GM19324 (cell line): ENCODE measurements around the gene LINGO3.
"Not testable (repeated sequence)": the region's sequence is repeated elsewhere in the genome, so short reads cannot be mapped to it uniquely, and the experiment has no call there.

Source experiments
- ATAC-seq: cut with Tn5 transposase; IDR thresholded peaks from one replicate; pipeline ENCODE4 v1.9.1; 2021; ENCODE audit warnings: mild to moderate bottlenecking, moderate library complexity; ENCODE audit not compliant: unreplicated experiment, low FRiP score

LINGO3 gene

DNA sequence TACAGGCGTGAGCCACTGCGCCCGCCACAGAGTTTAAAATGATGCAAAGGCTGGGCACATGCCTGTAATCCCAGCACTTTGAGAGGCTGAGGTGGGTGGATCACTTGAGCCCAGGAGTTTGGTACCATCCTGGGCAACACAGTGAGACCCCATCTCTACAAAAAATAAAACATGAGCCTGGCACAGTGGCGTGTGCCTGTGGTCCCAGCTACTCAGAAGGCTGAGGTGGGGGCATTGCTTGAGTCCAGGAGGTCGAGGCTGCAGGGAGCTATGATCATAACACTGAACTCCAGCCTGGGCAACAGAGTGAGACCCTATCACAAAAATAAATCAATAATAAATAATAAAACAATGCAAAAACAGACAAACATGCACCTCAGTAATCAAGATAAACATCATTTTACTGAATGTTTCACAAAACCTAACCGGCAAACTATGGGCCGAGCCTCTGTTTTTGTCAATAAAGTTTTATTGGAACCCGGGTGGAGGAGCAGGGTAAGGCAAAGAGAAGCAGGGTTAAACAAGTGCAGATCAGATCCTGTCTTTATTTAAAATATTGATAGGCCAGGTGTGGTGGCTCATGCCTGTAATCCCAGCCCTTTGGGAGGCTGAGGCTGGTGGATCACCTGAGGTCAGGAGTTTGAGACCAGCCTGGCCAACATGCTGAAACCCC, 24.0 kb downstream of the LINGO3 start:
- no peak for ATAC-seq

DNA sequence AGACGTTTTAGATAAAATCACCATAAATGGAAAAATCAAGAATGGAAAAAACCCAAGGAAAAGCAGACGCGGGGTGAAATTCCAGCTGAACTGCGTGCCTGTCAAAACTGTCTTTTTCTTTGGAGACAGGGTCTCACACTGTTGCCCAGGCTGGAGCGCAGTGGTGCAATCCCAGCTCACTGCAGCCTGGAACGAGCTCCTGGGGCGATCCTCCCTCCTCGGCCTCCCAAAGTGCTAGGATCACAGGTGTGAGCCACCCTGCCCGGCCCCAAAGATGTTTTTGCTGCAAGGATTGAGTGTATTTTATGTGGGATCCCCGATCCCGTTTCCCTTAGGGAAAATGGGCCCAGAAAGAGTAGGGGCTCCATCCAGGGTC, 25.1 kb downstream of the LINGO3 start:
- ATAC-seq = no peak

DNA sequence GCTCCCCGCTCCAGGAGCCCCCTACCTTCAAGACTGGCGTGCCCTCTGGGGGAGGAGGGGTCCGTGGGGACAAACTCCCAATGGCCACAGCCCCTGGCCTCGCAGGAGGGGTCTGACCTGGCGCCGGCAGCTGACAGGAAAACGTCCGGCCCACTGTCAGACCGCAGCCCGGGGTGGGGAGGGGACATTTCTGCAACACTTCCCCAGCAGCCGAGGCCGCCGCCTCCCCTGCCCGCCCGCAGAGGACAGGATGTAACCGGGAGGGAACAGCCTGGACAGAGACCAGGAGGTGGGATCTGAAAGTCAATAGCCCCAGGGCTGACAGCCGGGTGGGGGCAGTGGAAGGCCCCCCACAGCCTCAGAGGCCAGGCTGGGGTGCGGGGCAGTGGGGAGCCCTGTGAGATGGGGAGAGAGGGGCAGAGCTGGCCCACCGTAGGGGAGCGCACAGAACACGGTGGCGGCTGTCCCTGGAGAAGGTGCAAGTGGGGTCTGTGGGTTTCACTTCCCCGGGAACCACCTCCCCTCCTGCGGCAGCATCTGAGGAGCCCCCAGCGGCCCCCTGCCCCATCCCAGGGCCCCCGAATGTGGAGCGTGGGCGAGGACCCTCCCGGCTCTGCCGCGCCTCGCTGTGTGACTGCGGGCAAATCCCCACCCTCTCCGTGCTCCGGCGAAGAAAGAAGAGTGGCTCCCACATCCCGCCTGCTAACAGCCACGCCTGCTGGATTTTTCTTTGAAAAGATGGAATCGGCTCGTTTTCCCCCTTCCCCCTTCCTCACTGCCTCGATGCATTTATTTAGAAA, 25.7 kb downstream of the LINGO3 start, which contains the start of gene PEAK3:
PEAK3 (minus strand) TSS at position 114 of the 800 bp plus-strand sequence. CDS start 1,244 bp downstream, outside the sequence.
- no peak for ATAC-seq

DNA sequence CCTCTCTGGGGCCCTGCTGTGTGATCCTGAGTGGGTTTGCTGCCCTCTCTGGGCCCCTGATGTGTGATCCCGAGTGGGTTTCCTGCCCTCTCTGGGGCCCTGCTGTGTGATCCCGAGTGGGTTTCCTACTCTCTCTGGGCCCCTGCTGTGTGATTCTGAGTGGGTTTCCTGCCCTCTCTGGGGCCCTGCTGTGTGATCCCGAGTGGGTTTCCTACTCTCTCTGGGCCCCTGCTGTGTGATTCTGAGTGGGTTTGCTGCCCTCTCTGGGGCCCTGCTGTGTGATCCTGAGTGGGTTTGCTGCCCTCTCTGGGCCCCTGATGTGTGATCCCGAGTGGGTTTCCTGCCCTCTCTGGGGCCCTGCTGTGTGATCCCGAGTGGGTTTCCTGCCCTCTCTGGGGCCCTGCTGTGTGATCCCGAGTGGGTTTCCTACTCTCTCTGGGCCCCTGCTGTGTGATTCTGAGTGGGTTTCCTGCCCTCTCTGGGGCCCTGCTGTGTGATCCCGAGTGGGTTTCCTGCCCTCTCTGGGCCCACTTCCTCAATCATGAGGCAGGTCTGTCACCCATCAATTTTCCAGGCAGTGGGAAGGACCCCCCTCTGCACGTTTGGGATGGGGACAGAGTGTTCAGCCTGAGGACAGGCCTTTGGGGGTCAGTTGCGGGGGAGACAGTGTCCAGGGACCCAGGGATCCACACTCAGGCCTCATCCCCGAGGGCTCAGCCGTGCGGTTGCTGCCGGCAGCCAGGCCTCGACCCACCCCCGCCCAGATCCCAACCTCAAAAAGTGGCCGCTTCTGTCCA, 26.5 kb downstream of the LINGO3 start:
- not testable (repeated sequence) for ATAC-seq

DNA sequence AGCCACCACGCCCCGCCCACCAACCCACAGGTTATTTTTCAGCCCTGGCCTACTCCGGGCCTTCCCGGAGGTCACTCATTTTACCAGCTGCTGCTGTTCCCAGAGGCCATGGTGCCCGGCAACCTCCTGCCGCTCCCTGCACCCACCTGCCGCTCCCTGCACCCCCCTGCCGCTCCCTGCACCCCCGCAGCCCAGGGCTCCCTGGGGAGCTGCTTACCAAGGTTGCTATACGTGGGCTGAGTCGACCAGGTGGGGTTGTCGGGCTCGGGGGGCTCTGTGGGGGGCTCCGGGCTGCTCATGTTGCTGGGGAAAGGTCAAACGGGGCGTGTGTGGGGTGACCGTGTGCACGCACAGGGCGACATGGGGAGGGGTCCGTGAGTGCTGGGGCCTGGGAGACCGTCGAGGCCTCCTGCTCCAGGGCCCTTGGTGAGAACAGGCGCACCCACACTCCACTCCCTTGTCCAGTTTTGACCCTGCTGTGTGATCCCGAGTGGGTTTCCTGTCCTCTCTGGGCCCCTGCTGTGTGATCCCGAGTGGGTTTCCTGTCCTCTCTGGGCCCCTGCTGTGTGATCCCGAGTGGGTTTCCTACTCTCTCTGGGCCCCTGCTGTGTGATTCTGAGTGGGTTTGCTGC, 27.2 kb downstream of the LINGO3 start:
- ATAC-seq = no peak

DNA sequence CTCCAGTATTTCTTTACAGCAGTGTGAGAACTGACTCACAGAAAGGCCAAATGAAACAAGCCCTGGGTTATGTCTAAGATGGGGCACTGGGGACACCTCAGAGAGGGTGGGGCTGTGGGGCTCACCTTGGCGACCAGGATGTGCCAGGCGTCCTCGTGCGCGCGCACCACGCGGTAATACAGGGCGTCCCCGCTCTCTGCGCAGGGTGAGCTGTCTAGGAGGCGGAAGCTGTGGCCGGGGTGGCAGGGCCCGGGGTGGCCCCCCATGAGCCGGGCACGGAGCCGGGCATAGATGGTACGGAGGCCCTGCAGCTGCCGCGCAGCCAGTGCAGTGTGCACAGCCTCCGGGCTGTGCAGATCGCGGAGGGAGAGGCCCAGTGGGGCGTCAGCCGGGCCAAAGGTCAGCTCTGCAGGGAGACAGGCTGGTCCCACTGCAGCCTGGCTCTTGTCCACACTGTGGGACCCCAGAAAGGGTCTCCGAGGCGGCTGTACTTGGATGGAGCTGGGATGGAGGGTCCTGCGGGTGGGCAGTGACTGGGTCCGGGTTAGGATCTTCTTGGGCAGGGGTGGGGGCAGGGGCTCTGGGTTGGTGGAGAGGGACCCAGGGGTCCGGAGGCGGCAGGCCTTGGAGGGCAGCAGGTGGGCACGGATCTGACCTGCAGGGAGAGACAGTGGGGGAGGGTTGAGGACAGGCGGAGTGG, 29.3 kb downstream of the LINGO3 start:
- no peak for ATAC-seq

DNA sequence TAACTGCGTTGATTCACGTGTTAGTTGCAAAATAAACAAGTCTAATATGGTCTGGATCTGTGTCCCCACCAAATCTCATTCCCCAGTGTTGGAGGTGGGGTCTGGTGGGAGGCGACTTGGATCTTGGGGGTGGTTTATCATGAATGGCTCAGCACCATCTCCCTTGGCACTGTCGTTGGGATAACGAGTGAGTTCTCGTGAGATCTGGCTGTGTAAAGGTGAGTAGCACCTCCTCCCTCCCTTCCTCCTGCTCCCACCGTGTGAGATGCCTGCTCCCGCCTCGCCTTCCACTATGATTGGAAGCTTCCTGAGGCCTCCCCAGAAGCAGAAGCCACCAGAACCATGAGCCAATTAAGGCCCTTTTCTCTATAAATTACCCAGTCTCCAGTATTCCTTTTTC, 30.8 kb downstream of the LINGO3 start:
- no peak for ATAC-seq

DNA sequence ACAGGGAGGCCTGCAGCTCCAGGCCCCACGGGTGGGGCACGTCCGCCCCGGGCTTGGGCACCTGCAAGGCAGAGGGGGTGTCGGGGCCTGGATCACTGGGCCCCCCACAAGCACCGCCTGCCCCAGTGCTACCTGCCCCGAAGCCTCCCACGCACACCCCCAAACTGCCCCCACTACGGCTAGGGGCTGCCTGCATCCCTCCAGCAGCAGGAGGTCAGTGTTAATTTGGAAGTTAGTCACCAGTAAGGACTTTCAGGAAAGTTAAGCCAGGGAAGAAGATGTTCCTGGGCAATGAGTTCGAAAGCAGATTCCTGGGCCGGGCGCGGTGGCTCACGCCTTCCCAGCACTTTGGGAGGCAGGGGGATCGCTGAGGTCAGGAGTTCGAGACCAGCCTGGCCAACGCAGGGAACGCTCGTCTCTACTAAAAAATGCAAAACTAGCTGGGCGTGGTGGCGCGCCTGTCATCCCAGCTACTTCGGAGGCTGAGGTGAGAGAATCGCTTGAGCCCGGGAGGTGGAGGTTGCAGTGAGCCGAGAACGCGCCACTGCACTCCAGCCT, 31.4 kb downstream of the LINGO3 start:
- ATAC-seq = no peak

DNA sequence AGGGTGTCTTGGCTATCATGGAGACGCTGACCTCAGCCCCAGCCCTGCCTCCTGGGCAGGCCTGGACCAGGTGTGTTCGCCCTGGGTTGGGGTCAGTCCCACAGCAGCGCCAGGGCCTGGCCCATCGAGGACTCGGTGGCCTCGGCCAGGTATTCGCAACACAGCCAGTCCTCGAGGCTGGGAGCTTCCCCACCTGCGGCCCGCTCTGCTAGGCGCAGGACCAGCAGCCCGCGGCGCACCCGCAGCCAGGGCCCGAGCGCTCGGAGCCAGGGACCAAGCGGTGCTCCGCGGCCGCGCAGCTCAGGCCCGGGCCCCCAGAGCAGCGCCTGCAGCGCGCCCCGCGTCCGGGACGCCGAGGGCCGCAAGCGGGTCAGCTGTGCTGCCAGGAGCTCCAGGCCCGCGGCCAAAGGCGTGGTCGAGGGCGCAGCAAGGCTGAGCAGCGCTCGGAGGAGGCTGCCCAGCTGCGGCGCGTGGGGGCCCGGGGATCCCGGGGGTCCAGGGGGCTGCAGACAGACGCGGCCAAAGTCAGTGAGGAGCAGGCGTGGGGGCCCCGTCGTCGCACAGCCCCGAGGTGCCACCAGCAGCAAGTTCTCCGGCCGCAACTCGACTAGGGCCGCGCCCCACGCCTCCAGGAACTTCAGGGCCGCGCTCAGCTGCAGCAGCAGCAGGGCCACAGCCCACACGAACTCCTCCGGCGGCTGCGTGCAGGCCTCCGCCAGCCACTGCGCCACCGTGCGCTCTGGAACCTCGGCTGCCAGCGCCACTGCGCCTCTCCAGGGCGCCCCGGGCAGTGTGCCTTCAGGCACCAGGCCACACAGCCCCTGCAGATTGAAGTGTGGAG, 32.1 kb downstream of the LINGO3 start:
- no peak for ATAC-seq

DNA sequence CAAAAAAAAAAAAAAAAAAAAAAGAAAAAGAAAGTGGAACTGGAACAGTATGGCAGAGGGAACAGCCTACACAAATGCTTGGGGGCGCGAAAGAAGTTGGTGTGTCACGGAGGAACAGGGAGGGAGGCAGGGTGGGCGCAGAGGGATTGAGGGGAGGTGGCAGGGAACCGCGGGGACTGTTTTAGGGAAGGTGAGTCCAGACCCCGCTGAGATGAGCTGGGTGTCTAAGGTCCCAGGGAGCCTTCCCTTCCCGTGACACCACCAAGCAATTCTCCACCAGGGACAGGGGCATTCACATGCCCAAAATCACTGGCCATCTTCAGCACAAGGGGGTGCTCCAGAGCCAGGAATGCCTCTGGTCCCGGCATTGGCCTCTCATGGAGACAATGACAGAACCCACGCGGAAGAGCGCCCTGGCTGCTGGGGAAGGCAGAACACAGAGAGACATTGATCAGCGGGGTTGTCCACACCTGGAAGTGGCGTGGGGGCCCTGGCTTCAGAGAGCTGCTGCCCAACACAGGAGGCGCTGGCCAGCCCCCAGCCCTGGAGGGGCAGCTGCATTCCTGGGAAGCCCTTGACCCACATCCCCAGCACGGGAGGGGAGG, 32.9 kb downstream of the LINGO3 start:
- no peak for ATAC-seq

DNA sequence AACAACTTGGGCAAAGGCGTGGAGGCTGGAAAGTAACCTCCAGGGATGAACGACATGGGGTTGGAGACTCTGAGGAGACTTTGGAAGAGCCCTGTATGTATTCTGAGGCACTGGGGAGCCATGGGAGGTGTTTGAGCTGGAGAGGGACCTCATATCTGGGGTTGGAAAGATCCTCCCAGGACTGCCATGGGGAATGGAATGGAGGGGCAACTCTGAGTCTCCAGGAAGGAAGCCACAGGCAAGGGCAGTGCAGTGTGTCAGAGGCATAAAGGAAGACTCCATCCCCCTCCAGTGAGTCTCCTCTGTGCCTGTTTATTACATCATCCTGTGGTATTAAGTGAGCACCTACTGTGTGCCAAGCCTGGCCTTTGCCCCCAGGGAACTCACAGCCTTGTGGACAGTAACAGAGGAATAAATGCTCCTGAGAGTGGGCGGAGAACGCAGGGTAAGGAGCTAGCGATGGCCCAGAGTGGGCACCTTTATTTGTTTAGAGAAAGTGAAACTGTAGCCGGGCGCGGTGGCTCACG, 33.7 kb downstream of the LINGO3 start:
- ATAC-seq = no peak

DNA sequence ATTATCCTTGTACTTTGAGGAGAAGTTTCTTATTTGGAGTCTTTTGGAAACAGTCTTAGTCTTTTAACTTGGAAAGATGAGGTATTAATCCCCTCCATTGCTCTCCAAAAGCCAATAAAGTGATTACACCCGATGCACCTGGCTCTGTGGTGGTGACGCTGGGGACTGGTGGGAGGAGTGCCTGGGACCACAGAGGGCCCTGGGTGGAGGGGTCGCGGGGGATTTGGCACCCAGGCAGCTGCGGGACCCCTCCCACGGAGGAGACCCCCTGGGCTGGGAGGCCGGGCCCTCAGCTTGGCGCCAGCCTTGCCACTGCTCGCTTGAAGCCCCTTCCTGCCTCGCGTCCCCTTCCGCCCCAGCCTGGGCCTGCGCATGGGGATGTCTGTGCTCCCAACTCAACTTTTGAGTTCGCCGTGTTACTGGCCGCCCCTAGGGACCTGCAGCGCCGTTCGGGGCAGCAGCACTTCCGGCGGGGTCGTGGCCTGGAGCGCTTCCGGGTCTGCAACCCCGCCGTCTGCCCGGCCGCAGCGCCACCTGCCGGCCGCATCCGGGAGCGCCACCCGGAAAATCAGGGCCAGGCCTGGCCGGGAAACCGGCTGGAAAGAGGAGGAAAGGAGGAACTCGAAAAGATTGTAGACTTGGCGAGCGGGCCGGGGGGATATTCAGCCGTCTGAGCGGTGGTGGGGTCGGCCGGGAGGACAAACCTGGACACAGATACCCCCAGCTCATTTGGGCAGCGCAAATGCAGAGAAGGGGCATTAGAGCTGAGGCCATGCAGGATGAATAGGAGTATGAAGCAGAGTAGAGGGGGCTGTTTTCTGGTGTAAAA, 34.4 kb downstream of the LINGO3 start:
- ATAC-seq = no peak

DNA sequence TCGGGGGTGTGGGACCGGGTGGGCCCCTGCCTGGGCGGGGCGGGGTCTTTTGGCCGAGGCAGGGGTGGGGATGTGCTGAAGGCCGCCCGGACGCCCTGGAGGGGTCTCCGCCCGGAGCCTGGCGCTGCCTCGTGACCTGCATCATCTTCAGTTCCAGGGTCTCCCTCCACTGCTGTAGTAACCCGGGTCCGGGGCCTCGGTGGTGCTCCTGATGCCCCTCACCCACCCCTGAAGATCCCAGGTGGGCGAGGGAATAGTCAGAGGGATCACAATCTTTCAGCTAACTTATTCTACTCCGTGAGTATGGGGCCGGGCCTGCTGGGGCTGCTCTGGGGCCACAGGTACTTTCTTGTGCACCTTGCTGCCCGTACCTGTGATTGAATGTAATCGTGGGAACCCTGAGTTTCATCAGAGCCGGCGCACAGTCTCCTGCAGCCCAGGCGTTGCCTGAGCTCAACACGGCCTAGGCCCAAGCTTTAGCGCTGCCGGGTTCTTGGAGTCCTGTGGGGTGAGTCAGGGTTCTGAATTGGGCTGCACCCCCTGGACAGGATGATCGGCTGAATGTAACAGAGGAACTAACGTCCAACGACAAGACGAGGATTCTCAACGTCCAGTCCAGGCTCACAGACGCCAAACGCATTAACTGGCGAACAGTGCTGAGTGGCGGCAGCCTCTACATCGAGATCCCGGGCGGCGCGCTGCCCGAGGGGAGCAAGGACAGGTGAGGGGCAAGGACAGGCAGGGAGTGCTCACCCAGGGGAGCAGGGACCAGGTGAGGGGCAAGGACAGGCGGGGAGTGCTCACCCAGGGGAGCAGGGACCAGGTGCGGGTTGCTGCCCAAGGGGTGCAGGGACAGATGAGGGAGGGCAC, 36.5 kb downstream of the LINGO3 start:
- no peak for ATAC-seq

DNA sequence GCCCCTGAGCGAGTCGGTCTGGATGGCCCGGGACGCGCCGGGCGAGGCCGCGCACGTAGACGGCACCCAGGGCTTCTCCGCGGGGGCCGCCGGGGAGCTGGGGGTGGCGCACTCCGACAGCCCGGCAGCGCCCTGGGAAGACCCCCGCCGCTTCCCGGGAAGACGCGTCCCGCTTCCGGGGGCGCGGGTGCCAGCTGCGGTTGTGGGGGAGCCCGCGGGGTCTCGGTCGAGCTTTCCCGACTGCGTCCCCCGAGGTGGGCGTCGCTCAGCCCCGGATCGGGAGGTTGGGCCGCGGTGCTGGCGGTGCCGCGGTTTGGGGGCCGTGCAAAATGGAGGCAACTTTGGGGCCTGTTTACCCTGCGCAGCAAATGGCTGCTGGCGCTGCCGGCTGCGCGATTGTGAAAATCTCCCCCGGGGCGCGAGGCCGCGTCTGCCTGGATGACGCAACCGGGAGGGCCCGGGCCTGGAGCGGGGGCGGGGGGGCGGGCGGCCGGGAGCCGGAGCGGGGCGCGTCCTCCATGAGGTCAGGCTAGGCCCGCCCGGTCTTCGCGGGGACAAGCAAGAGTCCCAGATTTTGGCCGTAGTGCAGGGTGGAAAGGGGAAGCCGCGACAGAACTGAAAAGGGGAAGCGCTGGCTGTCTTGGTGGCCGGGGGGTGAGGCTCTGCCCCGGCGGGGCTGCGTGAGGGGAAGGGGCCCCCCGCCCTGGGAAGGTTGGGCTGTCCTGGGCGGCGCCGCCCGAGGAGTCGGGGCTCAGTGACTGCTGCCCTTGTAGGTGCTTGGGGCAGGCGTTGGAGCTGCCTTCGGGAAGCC, 37.3 kb downstream of the LINGO3 start:
- ATAC-seq = no peak

DNA sequence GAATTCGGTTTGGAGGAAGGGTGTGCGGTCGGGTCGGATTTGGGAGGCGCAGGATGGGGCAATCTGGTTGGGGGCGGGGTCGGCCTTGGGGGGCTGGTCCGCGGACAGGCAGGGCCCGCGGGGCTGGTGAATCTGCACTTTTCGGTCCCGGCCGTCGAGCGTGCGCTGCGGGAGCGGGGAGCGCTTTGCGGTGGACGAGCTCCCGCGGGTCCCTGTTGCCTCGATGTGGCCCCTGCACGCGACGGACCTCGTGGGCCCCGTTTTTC, 37.9 kb downstream of the LINGO3 start:
- no peak for ATAC-seq
